Esophagus squamous epithelium (tissue), 4 donors: Measurements from ENCODE around the gene NME7.

ENCODE experiments used
- CTCF ChIP-seq, 6 experiments: fragments of 450-650 bp in 4 of 6; fragments of 200-600 bp in 2 of 6; sonication (generic) in 2 of 6; IDR thresholded peaks; one replicate each; pipeline ENCODE4 v1.5.1; 2016 to 2019; ENCODE audit warnings: antibody characterized with exemption in 6 of 6, mild to moderate bottlenecking in 4 of 6, moderate library complexity in 4 of 6
- POLR2A ChIP-seq, 4 donors: fragments of 450-650 bp; IDR thresholded peaks; one replicate each; pipeline ENCODE4 v1.6.1; 2017; ENCODE audit warnings: antibody characterized with exemption in 4 of 4, mild to moderate bottlenecking in 4 of 4, moderate library complexity in 3 of 4

GRCh38 chr1:169240449-169241232, 127.0 kb downstream of the NME7 start:
- TF ChIP-seq POLR2A (IDR thresholded peaks at IDR 0.05) = no peak
- TF ChIP-seq CTCF (IDR thresholded peaks at IDR 0.05) = no peak
